Spinal cord (tissue), 10 donors: Measurements from ENCODE around the gene SLC4A1AP. TPM values are rescaled to one million over a fixed set of nuclear protein-coding genes. Genes with fewer than 3 reads are reported as not detected.

Experiments used
- DNase-seq, 6 donors: peaks; one replicate each; pipeline versions ENCODE4 v3.0.0 to v3.0.0-alpha.2; 2013 to 2015; ENCODE audit warnings: low spot score in 6 of 6, low read depth in 4 of 6
- H3K27ac ChIP-seq: one replicate; pipeline ENCODE4 v1.5.1; 2013; ENCODE audit warnings: low read depth, low read length, control low read depth
- H3K27me3 ChIP-seq: one replicate; pipeline ENCODE4 v1.6.1; 2013; ENCODE audit warnings: low read length; ENCODE audit not compliant: control insufficient read depth, insufficient read depth
- H3K36me3 ChIP-seq: one replicate; pipeline ENCODE4 v1.6.1; 2013; ENCODE audit warnings: low read length; ENCODE audit not compliant: control insufficient read depth, insufficient read depth
- H3K4me1 ChIP-seq: one replicate; pipeline ENCODE4 v1.6.1; 2013; ENCODE audit warnings: low read length; ENCODE audit not compliant: control insufficient read depth, insufficient read depth
- H3K4me3 ChIP-seq: one replicate; pipeline ENCODE4 v1.5.1; 2013; ENCODE audit warnings: low read depth, low read length, control low read depth
- H3K9me3 ChIP-seq: one replicate; pipeline ENCODE4 v1.6.1; 2013; ENCODE audit warnings: low read length; ENCODE audit not compliant: control insufficient read depth, insufficient read depth
- WGBS: methylation state at CpG from one replicate; pipeline ENCODE4 v1.1.5; 2013; ENCODE audit warnings: missing lambda C conversion rate; ENCODE audit not compliant: insufficient coverage; 5-methylcytosine and 5-hydroxymethylcytosine counted together
- polyA plus RNA-seq, 2 donors: library from polyadenylated mRNA; unstranded; fragments of 120-200 nt; gene quantifications; one replicate each; pipeline ENCODE4 v1.2.1, GENCODE V29; 2013; ENCODE audit not compliant: insufficient read length in 2 of 2
- total RNA-seq, 2 donors: library from RNA; depleted of rRNA in 1 of 2; stranded (reverse); fragments of 120-200 nt in 1 of 2; fragments of >200 nt in 1 of 2; gene quantifications; one replicate each; pipeline versions ENCODE4 v1.2.3 to v1.2.4, GENCODE V29; 2013 to 2014
- donor health status: healthy.

SLC4A1AP gene
- total and polyA plus RNA-seq, 4 donors: 28.1 to 35.5 (median 33.6) TPM

- Histone ChIP-seq H3K9me3 (no peaks in the 10 kb centered on the region), H3K27ac (peak overlapping the region; percentile 69), H3K4me1 (peaks cover 11% of the 10 kb centered on the region), H3K27me3 (no peaks in the 10 kb centered on the region), H3K36me3 (no peaks in the 10 kb centered on the region), H3K4me3 (no peak overlapping the region)
- peak in 1 of 6 donors; percentile 26 for DNase-seq
- WGBS: 30% methylated on average over 2 of the region's 5 CpGs
These were observed 61.4 kb downstream of the SLC4A1AP start for GRCh38 chr2:27724905-27725701.

GRCh38 chr2:27727257-27727656 lies 63.6 kb downstream of the SLC4A1AP start:
- no peaks in the 10 kb centered on the region for H3K36me3 ChIP-seq
- no peak for DNase-seq
- H3K27me3 ChIP-seq: no peaks in the 10 kb centered on the region
- H3K27ac ChIP-seq: no peak overlapping the region
- H3K4me3 ChIP-seq: no peak overlapping the region
- peaks cover 11% of the 10 kb centered on the region for H3K4me1 ChIP-seq
- H3K9me3 ChIP-seq: no peaks in the 10 kb centered on the region
- WGBS: 97% methylated on average over 5 of the region's 9 CpGs

DNA sequence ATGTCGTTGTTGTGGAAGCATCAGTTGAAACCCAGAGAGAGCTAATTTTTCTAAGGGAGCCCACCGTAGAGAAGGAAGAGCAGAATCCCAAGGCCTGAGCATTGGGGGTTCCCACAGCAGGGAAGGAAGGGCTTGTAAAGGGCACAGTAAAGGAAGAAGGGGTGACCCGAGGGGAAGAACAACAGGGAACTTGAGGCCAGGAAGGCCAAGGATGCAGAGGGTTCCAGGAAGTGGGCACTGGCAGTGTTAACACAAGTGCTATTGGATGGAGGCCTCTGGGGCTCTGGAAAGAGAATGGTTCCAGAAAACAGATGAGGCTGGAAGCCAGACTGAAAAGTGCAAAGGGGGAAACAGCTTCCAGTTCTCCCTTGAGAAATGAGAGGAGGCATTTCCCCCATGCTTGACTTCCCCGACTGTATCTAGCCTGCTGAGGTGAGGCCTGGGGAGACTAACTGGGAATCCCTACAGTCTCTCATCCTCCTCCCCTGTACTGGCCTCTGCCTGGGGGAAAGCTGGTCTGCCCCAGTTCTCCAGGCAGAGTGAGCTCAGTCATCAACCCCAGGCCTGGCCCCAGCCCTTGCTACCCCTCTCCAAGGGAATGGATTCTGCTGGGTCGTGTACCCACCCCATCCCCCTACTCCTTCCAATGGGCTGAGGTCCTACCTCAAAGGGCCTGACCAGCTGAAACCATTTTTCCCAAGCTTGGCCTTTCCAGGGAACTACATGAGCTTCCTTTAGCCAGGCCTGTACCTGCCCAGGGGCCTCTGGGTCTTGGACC lies 64.6 kb downstream of the SLC4A1AP start:
- Histone ChIP-seq H3K27ac (no peak overlapping the region), H3K36me3 (no peaks in the 10 kb centered on the region), H3K4me1 (peaks cover 10% of the 10 kb centered on the region), H3K9me3 (no peaks in the 10 kb centered on the region), H3K4me3 (no peak overlapping the region), H3K27me3 (no peaks in the 10 kb centered on the region)
- WGBS: 81% methylated on average over 4 of the region's 5 CpGs
- DNase-seq: no peak

DNA sequence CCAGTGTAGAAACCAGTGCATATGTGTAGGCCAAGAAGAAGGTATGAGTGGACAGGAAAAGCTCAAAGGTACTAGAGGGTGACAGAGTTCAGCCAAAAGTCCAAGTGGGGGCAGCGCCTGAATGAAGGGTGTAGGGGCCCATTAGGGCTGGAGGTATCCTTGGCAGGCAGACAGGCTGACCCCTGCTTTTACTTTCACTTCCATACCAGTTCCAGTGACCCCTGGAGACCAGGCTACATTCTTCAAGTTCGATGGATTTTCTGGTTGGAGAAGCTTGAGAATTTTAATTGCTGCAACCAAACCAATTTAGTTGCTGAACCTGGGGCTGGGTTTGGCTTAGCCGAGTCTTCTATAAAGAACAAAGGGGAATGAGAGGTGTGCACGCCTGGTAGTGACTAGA lies 65.5 kb downstream of the SLC4A1AP start:
- DNase-seq: no peak
- Histone ChIP-seq H3K36me3 (no peaks in the 10 kb centered on the region), H3K27me3 (no peaks in the 10 kb centered on the region), H3K9me3 (no peaks in the 10 kb centered on the region), H3K4me1 (peaks cover 3% of the 10 kb centered on the region), H3K27ac (no peak overlapping the region), H3K4me3 (no peak overlapping the region)
- 58% methylated on average over 2 of the region's 4 CpGs for WGBS

GRCh38 chr2:27729614-27730013 lies 65.9 kb downstream of the SLC4A1AP start:
- Histone ChIP-seq H3K27ac (no peak overlapping the region), H3K4me3 (no peak overlapping the region), H3K36me3 (no peaks in the 10 kb centered on the region), H3K4me1 (no peaks in the 10 kb centered on the region), H3K27me3 (no peaks in the 10 kb centered on the region), H3K9me3 (no peaks in the 10 kb centered on the region)
- no peak for DNase-seq
- 98% methylated on average over 4 of the region's 4 CpGs for WGBS

- H3K36me3 ChIP-seq: no peaks in the 10 kb centered on the region
- peaks cover 3% of the 10 kb centered on the region for H3K4me1 ChIP-seq
- no peaks in the 10 kb centered on the region for H3K27me3 ChIP-seq
- H3K9me3 ChIP-seq: no peaks in the 10 kb centered on the region
- DNase-seq: no peak
- no peak overlapping the region for H3K4me3 ChIP-seq
- no peak overlapping the region for H3K27ac ChIP-seq
- WGBS: 68% methylated on average over 2 of the region's 3 CpGs
These were observed 66.6 kb downstream of the SLC4A1AP start for GRCh38 chr2:27730261-27730662.

DNA sequence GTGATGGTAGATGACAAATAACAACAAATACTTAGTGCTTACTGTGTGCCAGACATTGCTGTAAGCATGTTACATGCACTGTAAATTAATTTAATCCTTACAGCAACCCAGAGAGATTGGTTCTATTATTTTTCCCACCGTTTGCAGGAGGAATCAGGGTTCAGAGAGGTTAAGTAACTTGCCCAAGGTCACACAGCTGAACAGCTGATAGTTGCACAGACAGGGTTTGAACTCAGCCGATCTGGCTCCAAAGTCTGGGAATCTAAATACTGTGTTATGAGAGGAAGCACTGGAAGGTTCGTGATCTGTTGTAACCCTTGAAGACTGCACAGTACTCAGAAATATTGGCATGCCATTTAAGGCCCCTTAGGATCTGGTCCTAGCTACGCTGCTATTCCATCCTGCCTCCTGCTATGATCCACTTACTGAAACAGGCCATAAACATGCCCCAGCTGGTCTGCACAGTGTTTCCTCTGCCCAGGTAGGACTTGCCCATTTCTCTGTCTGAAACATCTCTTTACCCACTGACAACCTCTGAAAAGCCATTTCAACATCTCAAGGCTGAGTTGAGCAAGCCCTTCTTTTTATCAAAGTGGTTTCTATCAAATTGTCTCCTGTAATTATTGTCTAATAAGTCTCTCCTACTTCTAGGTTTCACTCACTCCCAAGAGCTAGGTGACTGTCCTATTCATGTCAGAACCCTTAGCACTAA lies 67.4 kb downstream of the SLC4A1AP start:
- H3K27ac ChIP-seq: no peak overlapping the region
- peaks cover 12% of the 10 kb centered on the region for H3K4me1 ChIP-seq
- no peaks in the 10 kb centered on the region for H3K36me3 ChIP-seq
- no peak for DNase-seq
- 75% methylated on average over 4 of the region's 4 CpGs for WGBS
- no peaks in the 10 kb centered on the region for H3K27me3 ChIP-seq
- no peaks in the 10 kb centered on the region for H3K9me3 ChIP-seq
- H3K4me3 ChIP-seq: no peak overlapping the region

GRCh38 chr2:27734305-27734704 lies 70.6 kb downstream of the SLC4A1AP start:
- H3K4me3 ChIP-seq: no peak overlapping the region
- no peaks in the 10 kb centered on the region for H3K36me3 ChIP-seq
- H3K9me3 ChIP-seq: no peaks in the 10 kb centered on the region
- H3K27ac ChIP-seq: no peak overlapping the region
- no peaks in the 10 kb centered on the region for H3K27me3 ChIP-seq
- H3K4me1 ChIP-seq: peaks cover 13% of the 10 kb centered on the region
- WGBS: no CpG with 5 or more reads among the region's 1 CpG
- no peak for DNase-seq

- H3K27me3 ChIP-seq: no peaks in the 10 kb centered on the region
- peaks cover under 1% of the 10 kb centered on the region for H3K9me3 ChIP-seq
- WGBS: 3% methylated on average over 50 of the region's 51 CpGs
- H3K27ac ChIP-seq: peak overlapping the region; percentile 40
- no peaks in the 10 kb centered on the region for H3K36me3 ChIP-seq
- DNase-seq: peak in 4 of 6 donors; percentile 18 to 81 (median 36)
- peak overlapping the region; percentile 45 for H3K4me3 ChIP-seq
- H3K4me1 ChIP-seq: peaks cover 13% of the 10 kb centered on the region
These were observed 71.7 kb downstream of the SLC4A1AP start for GRCh38 chr2:27735263-27735904.
